Neuronal stem cell (in vitro differentiated cells): ENCODE measurements around the gene TDRD12.
"Not testable (repeated sequence)": the region's sequence is repeated elsewhere in the genome, so short reads cannot be mapped to it uniquely, and the experiment has no call there.

Experiments used
- DNase-seq: peaks from one replicate; pipeline ENCODE4 v3.0.0-alpha.2; 2013; ENCODE audit warnings: low spot score
- H2AFZ ChIP-seq: one replicate; pipeline ENCODE4 v1.6.1; 2013; ENCODE audit warnings: mild to moderate bottlenecking, low read length, inconsistent platforms
- H2AK5ac ChIP-seq: 2 replicates; pipeline ENCODE4 v1.6.1; 2013; ENCODE audit warnings: low read depth, mild to moderate bottlenecking, inconsistent platforms, low read length, moderate library complexity, mixed read lengths
- H2BK120ac ChIP-seq: 2 replicates; pipeline ENCODE4 v1.6.1; 2013; ENCODE audit warnings: low read depth, mild to moderate bottlenecking, inconsistent platforms, low read length, moderate library complexity, mixed read lengths
- H2BK12ac ChIP-seq: one replicate; pipeline ENCODE4 v1.6.1; 2013; ENCODE audit warnings: low read length, inconsistent platforms
- H2BK15ac ChIP-seq: 2 replicates; pipeline ENCODE4 v1.6.1; 2013; ENCODE audit warnings: mild to moderate bottlenecking, low read length, inconsistent platforms, mixed read lengths
- H2BK5ac ChIP-seq: one replicate; pipeline ENCODE4 v1.6.1; 2013; ENCODE audit warnings: inconsistent platforms, mild to moderate bottlenecking, low read length, moderate library complexity
- H3K14ac ChIP-seq: one replicate; pipeline ENCODE4 v1.6.1; 2013; ENCODE audit warnings: low read length, inconsistent platforms
- H3K18ac ChIP-seq: 2 replicates; pipeline ENCODE4 v1.6.1; 2013; ENCODE audit warnings: low read length, inconsistent platforms
- H3K23ac ChIP-seq: 2 replicates; pipeline ENCODE4 v1.6.1; 2013; ENCODE audit warnings: low read depth, mild to moderate bottlenecking, mixed read lengths, low read length, inconsistent platforms; ENCODE audit not compliant: poor library complexity
- H3K27ac ChIP-seq: replicated peaks from 3 replicates; pipeline ENCODE4 v1.5.1; 2013; ENCODE audit warnings: low read length, inconsistent platforms
- H3K27me3 ChIP-seq, 3 experiments: 2 replicates each; pipeline ENCODE4 v1.6.1; 2013; ENCODE audit warnings: low read length in 3 of 3, mild to moderate bottlenecking in 2 of 3, inconsistent platforms in 1 of 3, low read depth in 1 of 3, mixed read lengths in 1 of 3, moderate library complexity in 1 of 3; ENCODE audit not compliant: control insufficient read depth in 3 of 3, insufficient read depth in 3 of 3
- H3K36me3 ChIP-seq, 2 donors: replicated peaks in 1 of 2; 2 replicates each; pipeline ENCODE4 v1.6.1; 2013; ENCODE audit warnings: low read length in 2 of 2; ENCODE audit not compliant: control insufficient read depth in 2 of 2, insufficient read depth in 2 of 2
- H3K4ac ChIP-seq: 2 replicates; pipeline ENCODE4 v1.6.1; 2013; ENCODE audit warnings: inconsistent platforms, mild to moderate bottlenecking, low read length, moderate library complexity
- H3K4me1 ChIP-seq, 2 donors: 1 replicate in 1 of 2; 2 replicates in 1 of 2; pipeline ENCODE4 v1.6.1; 2013; ENCODE audit warnings: low read length in 2 of 2, low read depth in 1 of 2; ENCODE audit not compliant: control insufficient read depth in 2 of 2, insufficient read depth in 1 of 2
- H3K4me2 ChIP-seq: one replicate; pipeline ENCODE4 v1.6.1; 2013; ENCODE audit warnings: mild to moderate bottlenecking, low read length, inconsistent platforms; ENCODE audit not compliant: insufficient read depth, poor library complexity, severe bottlenecking
- H3K4me3 ChIP-seq, 2 donors: 2 replicates each; pipeline ENCODE4 v1.5.1; 2013; ENCODE audit warnings: low read length in 2 of 2, mild to moderate bottlenecking in 2 of 2, inconsistent platforms in 1 of 2, moderate library complexity in 1 of 2
- H3K79me1 ChIP-seq: one replicate; pipeline ENCODE4 v1.6.1; 2013; ENCODE audit warnings: low read depth, mild to moderate bottlenecking, inconsistent platforms, low read length, moderate library complexity
- H3K9ac ChIP-seq: one replicate; pipeline ENCODE4 v1.6.1; 2013; ENCODE audit warnings: mild to moderate bottlenecking, low read depth, low read length, inconsistent platforms; ENCODE audit not compliant: poor library complexity
- H3K9me3 ChIP-seq, 2 donors: replicated peaks in 1 of 2; 2 replicates each; pipeline versions ENCODE3 to v1.6.1; 2013; ENCODE audit warnings: low read length in 2 of 2, mild to moderate bottlenecking in 2 of 2, inconsistent platforms in 1 of 2, low read depth in 1 of 2, mixed read lengths in 1 of 2, moderate library complexity in 1 of 2; ENCODE audit not compliant: control insufficient read depth in 2 of 2, insufficient read depth in 1 of 2
- H4K8ac ChIP-seq: one replicate; pipeline ENCODE4 v1.6.1; 2013; ENCODE audit warnings: low read depth, mild to moderate bottlenecking, inconsistent platforms, low read length, moderate library complexity
- H4K91ac ChIP-seq: one replicate; pipeline ENCODE4 v1.6.1; 2013; ENCODE audit warnings: low read length, low read depth, mild to moderate bottlenecking, inconsistent platforms; ENCODE audit not compliant: poor library complexity
- WGBS, 2 donors: extraction: QIAGEN DNeasy Blood & Tissue Kit; methylation state at CpG; one replicate each; pipeline ENCODE4 v1.1.7; 2013; ENCODE audit warnings: missing lambda C conversion rate in 2 of 2, mixed read lengths in 1 of 2; ENCODE audit not compliant: insufficient read length in 2 of 2, insufficient replicate concordance in 1 of 2; ENCODE audit errors: extremely low coverage in 2 of 2; 5-methylcytosine and 5-hydroxymethylcytosine counted together

TDRD12 gene

GRCh38 chr19:32779082-32779481 lies 59.5 kb downstream of the TDRD12 start:
- no peaks in the 10 kb centered on the region for H3K36me3 ChIP-seq
- H3K27ac ChIP-seq = no peak overlapping the region
- no peaks in the 10 kb centered on the region for H3K79me1 ChIP-seq
- no peaks in the 10 kb centered on the region for H3K4me1 ChIP-seq
- no peak for DNase-seq
- no peak overlapping the region for H3K18ac ChIP-seq
- no peak overlapping the region for H3K23ac ChIP-seq
- H3K4me3 ChIP-seq = no peak overlapping the region
- peaks cover 1 to 5% of the 10 kb centered on the region in 2 donors for H3K9me3 ChIP-seq
- H2BK12ac ChIP-seq = no peak overlapping the region
- H2AFZ ChIP-seq = no peak overlapping the region
- no peak overlapping the region for H3K4ac ChIP-seq
- WGBS, 2 donors = no CpG with 5 or more reads among the region's 7 CpGs
- H2BK5ac ChIP-seq = no peak overlapping the region
- no peaks in the 10 kb centered on the region for H3K27me3 ChIP-seq
- H4K91ac ChIP-seq = no peak overlapping the region
- H3K14ac ChIP-seq = no peak overlapping the region
- no peak overlapping the region for H2BK15ac ChIP-seq
- no peak overlapping the region for H2AK5ac ChIP-seq
- no peak overlapping the region for H4K8ac ChIP-seq
- H3K9ac ChIP-seq = no peak overlapping the region
- no peak overlapping the region for H2BK120ac ChIP-seq
- H3K4me2 ChIP-seq = no peak overlapping the region

- Histone ChIP-seq H3K9ac (no peak overlapping the region), H2BK15ac (no peak overlapping the region), H3K23ac (no peak overlapping the region), H4K91ac (no peak overlapping the region), H3K4ac (no peak overlapping the region), H2AK5ac (no peak overlapping the region), H3K4me2 (no peak overlapping the region), H3K9me3 (peaks cover 1 to 5% of the 10 kb centered on the region in 2 donors), H4K8ac (no peak overlapping the region), H3K36me3 (no peaks in the 10 kb centered on the region), H3K79me1 (no peaks in the 10 kb centered on the region), H3K27me3 (no peaks in the 10 kb centered on the region), H3K14ac (no peak overlapping the region), H3K4me3 (no peak overlapping the region), H3K18ac (no peak overlapping the region), H3K27ac (no peak overlapping the region), H2BK12ac (no peak overlapping the region), H2BK120ac (no peak overlapping the region), H2AFZ (no peak overlapping the region), H2BK5ac (no peak overlapping the region), H3K4me1 (no peaks in the 10 kb centered on the region)
- DNase-seq = no peak
- WGBS, 2 donors = no CpG with 5 or more reads among the region's 2 CpGs
Observed at GRCh38 chr19:32781280-32781679, 61.7 kb downstream of the TDRD12 start.

- not testable (repeated sequence) for H3K4me3 ChIP-seq, H2BK15ac ChIP-seq, H3K4me2 ChIP-seq, H2BK5ac ChIP-seq, H3K23ac ChIP-seq, H2BK12ac ChIP-seq, H3K9ac ChIP-seq, H2AFZ ChIP-seq, H2BK120ac ChIP-seq, H3K9me3 ChIP-seq, H3K4me1 ChIP-seq, H3K36me3 ChIP-seq, H2AK5ac ChIP-seq, H4K8ac ChIP-seq, H3K14ac ChIP-seq, DNase-seq, H3K4ac ChIP-seq, H3K27me3 ChIP-seq, H4K91ac ChIP-seq, H3K79me1 ChIP-seq, H3K18ac ChIP-seq, H3K27ac ChIP-seq
- WGBS, 2 donors = no CpG with 5 or more reads among the region's 1 CpG
Observed at GRCh38 chr19:32782089-32782488, 62.5 kb downstream of the TDRD12 start.

GRCh38 chr19:32787161-32787813 lies 67.7 kb downstream of the TDRD12 start:
- not testable (repeated sequence) for DNase-seq, H3K9ac ChIP-seq, H3K4ac ChIP-seq, H3K36me3 ChIP-seq, H3K27ac ChIP-seq, H3K23ac ChIP-seq, H2BK5ac ChIP-seq, H2BK15ac ChIP-seq, H3K79me1 ChIP-seq, H2AK5ac ChIP-seq, H4K91ac ChIP-seq, H3K4me2 ChIP-seq, H3K9me3 ChIP-seq, H3K4me1 ChIP-seq, H2BK120ac ChIP-seq, H3K27me3 ChIP-seq, H3K14ac ChIP-seq, H3K4me3 ChIP-seq
- H4K8ac ChIP-seq = peak overlapping the region; percentile 43
- peak overlapping the region; percentile 52 for H2AFZ ChIP-seq
- peak overlapping the region; percentile 41 for H2BK12ac ChIP-seq
- peak overlapping the region; percentile 38 for H3K18ac ChIP-seq
- WGBS, 2 donors = no CpG with 5 or more reads among the region's 12 CpGs
